Left lung (tissue), 10 donors: Measurements from ENCODE around the gene SLC34A1. TPM values are rescaled to one million over a fixed set of nuclear protein-coding genes. Genes with fewer than 3 reads are reported as not detected.
A peak's percentile ranks its signal among the peaks of the same experiment; 100 is the strongest.

Experiments used
- ATAC-seq: fragments of 200-7000 bp; cut with Tn5 transposase; one replicate; pipeline ENCODE4 v1.9.1; 2020; ENCODE audit warnings: moderate library complexity
- DNase-seq, 4 donors: peaks; one replicate each; pipeline ENCODE4 v3.0.0-alpha.2; 2013 to 2020
- H3K27ac ChIP-seq, 2 donors: fragments of 200-600 bp; sonication (generic) in 1 of 2; one replicate each; pipeline versions ENCODE4 v1.5.0 to v1.8.0; 2020 to 2021
- H3K27me3 ChIP-seq, 2 donors: fragments of 200-600 bp; sonication (generic) in 1 of 2; one replicate each; pipeline versions ENCODE4 v1.5.0 to v1.8.0; 2020 to 2021
- H3K36me3 ChIP-seq, 2 donors: fragments of 200-600 bp; sonication (generic) in 1 of 2; one replicate each; pipeline versions ENCODE4 v1.5.0 to v1.8.0; 2020 to 2021
- H3K4me1 ChIP-seq, 2 donors: fragments of 200-600 bp; one replicate each; pipeline ENCODE4 v1.8.0; 2021
- H3K4me3 ChIP-seq, 2 donors: fragments of 200-600 bp; sonication (generic) in 1 of 2; one replicate each; pipeline versions ENCODE4 v1.5.0 to v1.8.0; 2020 to 2021; ENCODE audit warnings: mild to moderate bottlenecking in 1 of 2
- H3K9me3 ChIP-seq, 2 donors: fragments of 200-600 bp; sonication (generic) in 1 of 2; one replicate each; pipeline versions ENCODE4 v1.5.0 to v1.8.0; 2020 to 2021
- intact Hi-C, 2 donors: fragments of 100-400 bp; cut with DNase I; formaldehyde crosslinking; loops; one replicate each; pipeline versions ENCODE4 v1.11.2 to v1.14.2; 2022
- polyA plus RNA-seq, 6 donors: library from polyadenylated mRNA; unstranded; fragments of 120-200 nt; gene quantifications; one replicate each; pipeline ENCODE4 v1.2.1, GENCODE V29; 2013; ENCODE audit not compliant: insufficient read length in 6 of 6
- total RNA-seq, 2 donors: library from RNA; stranded (reverse); fragmentation: NEBNext Ultra II Directional; extraction: Animal tissue kit (Norgen Biotek cat#: 25700); gene quantifications; one replicate each; pipeline ENCODE4 v1.2.1, GENCODE V29; 2021
- TF ChIP-seq, protein P1 (sequence below), 2 donors: fragments of 200-600 bp; sonication (generic) in 1 of 2; IDR thresholded peaks; one replicate each; pipeline versions ENCODE4 v1.5.0 to v1.8.0; 2021; ENCODE audit warnings: antibody characterized with exemption in 2 of 2
- donor health status: DM: no; HTN: yes; CAD: no.
- donor health status: DM: no; HTN: no; CAD: no.

The SLC34A1 gene
- total and polyA plus RNA-seq, 8 donors = 0.18 to 1.7 (median 0.36) TPM; not detected in 3

DNA sequence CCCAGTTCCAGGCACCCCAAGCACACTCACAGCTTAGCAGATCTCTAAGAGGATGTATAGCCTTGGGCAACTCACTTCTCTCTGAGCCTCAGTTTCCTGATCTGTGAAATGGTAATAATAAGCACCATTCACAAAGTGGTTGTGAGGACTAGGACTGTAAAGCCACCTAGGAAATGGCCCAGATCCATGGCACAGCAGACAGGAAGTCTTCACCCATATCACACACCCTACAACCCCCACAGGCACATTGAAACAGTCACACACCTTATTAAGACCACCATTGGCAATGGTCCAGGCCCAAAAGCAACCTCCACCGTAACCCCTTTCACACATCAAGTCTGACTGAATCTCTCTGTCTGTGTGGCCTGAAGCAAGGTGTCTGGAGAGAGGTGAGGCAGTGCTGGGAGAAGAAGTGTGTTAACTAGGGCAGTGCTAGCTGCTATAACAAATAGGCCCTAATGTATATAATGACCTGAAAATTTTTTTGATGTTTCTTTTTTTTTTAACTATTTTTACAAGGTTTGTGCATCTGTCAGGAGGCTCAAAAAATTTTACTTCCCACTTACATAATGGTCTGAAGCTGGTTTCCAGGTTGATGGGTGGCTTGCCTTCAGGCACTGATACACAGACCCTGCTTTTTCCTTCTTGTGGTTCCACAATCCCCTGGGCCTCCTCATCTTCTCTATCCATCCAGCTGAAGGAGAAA lies 28.9 kb upstream of the SLC34A1 start:
- ATAC-seq = no peak
- H3K4me1 ChIP-seq = peaks cover 13 to 64% of the 10 kb centered on the region in 2 donors
- no peak for DNase-seq
- H3K4me3 ChIP-seq = no peak overlapping the region
- H3K27me3 ChIP-seq = no peaks in the 10 kb centered on the region
- H3K9me3 ChIP-seq = no peaks in the 10 kb centered on the region
- TF ChIP-seq, protein P1, sequence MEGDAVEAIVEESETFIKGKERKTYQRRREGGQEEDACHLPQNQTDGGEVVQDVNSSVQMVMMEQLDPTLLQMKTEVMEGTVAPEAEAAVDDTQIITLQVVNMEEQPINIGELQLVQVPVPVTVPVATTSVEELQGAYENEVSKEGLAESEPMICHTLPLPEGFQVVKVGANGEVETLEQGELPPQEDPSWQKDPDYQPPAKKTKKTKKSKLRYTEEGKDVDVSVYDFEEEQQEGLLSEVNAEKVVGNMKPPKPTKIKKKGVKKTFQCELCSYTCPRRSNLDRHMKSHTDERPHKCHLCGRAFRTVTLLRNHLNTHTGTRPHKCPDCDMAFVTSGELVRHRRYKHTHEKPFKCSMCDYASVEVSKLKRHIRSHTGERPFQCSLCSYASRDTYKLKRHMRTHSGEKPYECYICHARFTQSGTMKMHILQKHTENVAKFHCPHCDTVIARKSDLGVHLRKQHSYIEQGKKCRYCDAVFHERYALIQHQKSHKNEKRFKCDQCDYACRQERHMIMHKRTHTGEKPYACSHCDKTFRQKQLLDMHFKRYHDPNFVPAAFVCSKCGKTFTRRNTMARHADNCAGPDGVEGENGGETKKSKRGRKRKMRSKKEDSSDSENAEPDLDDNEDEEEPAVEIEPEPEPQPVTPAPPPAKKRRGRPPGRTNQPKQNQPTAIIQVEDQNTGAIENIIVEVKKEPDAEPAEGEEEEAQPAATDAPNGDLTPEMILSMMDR (IDR thresholded peaks at IDR 0.05) = no peak
- H3K27ac ChIP-seq = peak overlapping the region in 1 of 2 donors; percentile 16
- intact Hi-C loops = no loop called here
- no peaks in the 10 kb centered on the region for H3K36me3 ChIP-seq

GRCh38 chr5:177355868-177356168 lies 28.4 kb upstream of the SLC34A1 start:
- intact Hi-C loops = no loop called here
- Histone ChIP-seq H3K4me1 (peaks cover 8 to 63% of the 10 kb centered on the region in 2 donors), H3K9me3 (no peaks in the 10 kb centered on the region), H3K27ac (no peak overlapping the region), H3K36me3 (no peaks in the 10 kb centered on the region), H3K27me3 (no peaks in the 10 kb centered on the region), H3K4me3 (no peak overlapping the region)
- TF ChIP-seq, protein P1 (IDR thresholded peaks at IDR 0.05) = no peak
- DNase-seq (no peak), ATAC-seq (no peak)

- intact Hi-C loops = no loop called here
- H3K36me3 ChIP-seq = no peaks in the 10 kb centered on the region
- H3K9me3 ChIP-seq = no peaks in the 10 kb centered on the region
- ATAC-seq (no peak), DNase-seq (no peak)
- TF ChIP-seq, protein P1 (IDR thresholded peaks at IDR 0.05) = no peak
- no peaks in the 10 kb centered on the region for H3K27me3 ChIP-seq
- peak overlapping the region in 1 of 2 donors; percentile 92 for H3K27ac ChIP-seq
- H3K4me3 ChIP-seq = no peak overlapping the region
- H3K4me1 ChIP-seq = peaks cover 7 to 69% of the 10 kb centered on the region in 2 donors
Observed at GRCh38 chr5:177356746-177357145, 27.5 kb upstream of the SLC34A1 start.

DNA sequence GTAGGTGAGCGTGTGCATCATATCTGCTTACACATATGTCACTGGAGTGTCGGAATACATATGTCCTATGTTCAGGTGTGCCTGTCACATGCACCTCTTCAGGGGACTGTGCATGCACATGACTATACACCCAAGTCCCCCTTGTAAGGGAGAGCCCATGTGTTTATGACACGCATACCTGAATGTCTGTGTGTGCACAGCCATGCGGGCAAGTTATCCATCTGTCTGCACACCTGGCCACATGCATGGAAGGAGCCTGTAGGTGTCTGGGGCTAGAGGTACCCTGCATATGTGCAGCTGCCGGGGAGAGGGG lies 27.1 kb upstream of the SLC34A1 start:
- TF ChIP-seq, protein P1 (IDR thresholded peaks at IDR 0.05) = no peak
- DNase-seq = no peak
- intact Hi-C loops = no loop called here
- Histone ChIP-seq H3K36me3 (no peaks in the 10 kb centered on the region), H3K4me1 (peaks cover 6 to 71% of the 10 kb centered on the region in 2 donors), H3K27me3 (no peaks in the 10 kb centered on the region), H3K4me3 (no peak overlapping the region), H3K27ac (peak overlapping the region in 1 of 2 donors; percentile 92), H3K9me3 (no peaks in the 10 kb centered on the region)
- ATAC-seq = no peak

DNA sequence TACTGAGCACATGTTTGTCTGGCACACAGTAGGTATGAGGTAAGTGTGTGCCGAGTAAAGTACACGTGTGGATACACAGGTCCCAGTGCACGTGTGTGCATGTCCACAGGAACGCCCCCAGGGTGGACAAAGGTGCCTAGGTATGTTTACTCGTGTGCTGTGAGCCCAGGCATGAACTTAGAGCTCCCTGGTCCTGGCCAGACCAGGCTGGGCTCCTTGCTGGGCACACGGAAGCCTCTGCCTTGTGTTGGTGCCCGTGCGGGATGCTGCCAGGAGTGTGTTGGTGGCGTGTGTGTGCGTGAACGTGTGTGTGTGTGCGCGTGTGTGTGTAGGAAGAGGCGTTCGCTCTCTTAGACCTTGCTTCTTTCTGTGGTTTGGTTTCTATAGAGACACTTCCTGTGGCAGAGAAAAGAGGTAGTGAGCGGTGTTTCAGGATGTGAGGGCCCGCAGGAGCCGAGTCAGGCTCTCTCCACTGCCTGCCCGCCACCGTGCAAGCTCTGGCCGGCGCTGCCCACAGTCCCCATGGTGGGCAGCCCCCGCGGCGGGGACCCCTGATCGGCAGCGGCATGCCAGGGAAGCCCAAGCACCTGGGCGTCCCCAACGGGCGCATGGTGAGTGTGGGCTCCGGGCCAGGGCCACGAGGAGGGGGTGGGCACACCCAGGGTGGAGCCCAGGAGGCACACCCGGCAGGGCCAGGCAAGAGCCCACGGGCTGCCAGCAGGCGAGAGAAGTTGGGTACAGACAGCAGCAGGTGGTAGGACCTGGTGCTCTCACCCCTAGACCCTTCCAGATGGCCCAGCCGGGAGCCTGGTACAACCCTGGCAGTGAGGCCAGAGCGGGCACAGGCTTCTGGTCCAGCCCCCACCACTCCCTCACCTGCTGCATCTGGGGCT lies 26.5 kb upstream of the SLC34A1 start, which contains the start of gene RGS14:
Gene RGS14 (plus strand): TSS at position 466 of the 893 bp plus-strand sequence. CDS start 101 bp downstream, at position 567.
- DNase-seq (peak in 2 of 4 donors; percentile 62 to 91), ATAC-seq (peak; percentile 66)
- TF ChIP-seq, protein P1 (IDR thresholded peaks at IDR 0.05) = no peak
- Histone ChIP-seq H3K4me3 (peak within 1 kb of the TSS; percentile 15 to 61), H3K4me1 (peaks cover 4 to 73% of the 10 kb centered on the region in 2 donors), H3K27me3 (no peaks in the 10 kb centered on the region), H3K36me3 (no peaks in the 10 kb centered on the region), H3K9me3 (no peaks in the 10 kb centered on the region), H3K27ac (peak within 1 kb of the TSS in 1 of 2 donors; percentile 92)
- intact Hi-C loops = no loop called here
